ENCODE measurements around the gene KRT35. TPM values are rescaled to one million over a fixed set of nuclear protein-coding genes. Genes with fewer than 3 reads are reported as not detected.

KRT35 gene
- total and polyA plus RNA-seq, 10 of the 15 experiments (the other 5 are each of a cell fraction or from before 2014, with no cell fraction given), result not detected

DNA sequence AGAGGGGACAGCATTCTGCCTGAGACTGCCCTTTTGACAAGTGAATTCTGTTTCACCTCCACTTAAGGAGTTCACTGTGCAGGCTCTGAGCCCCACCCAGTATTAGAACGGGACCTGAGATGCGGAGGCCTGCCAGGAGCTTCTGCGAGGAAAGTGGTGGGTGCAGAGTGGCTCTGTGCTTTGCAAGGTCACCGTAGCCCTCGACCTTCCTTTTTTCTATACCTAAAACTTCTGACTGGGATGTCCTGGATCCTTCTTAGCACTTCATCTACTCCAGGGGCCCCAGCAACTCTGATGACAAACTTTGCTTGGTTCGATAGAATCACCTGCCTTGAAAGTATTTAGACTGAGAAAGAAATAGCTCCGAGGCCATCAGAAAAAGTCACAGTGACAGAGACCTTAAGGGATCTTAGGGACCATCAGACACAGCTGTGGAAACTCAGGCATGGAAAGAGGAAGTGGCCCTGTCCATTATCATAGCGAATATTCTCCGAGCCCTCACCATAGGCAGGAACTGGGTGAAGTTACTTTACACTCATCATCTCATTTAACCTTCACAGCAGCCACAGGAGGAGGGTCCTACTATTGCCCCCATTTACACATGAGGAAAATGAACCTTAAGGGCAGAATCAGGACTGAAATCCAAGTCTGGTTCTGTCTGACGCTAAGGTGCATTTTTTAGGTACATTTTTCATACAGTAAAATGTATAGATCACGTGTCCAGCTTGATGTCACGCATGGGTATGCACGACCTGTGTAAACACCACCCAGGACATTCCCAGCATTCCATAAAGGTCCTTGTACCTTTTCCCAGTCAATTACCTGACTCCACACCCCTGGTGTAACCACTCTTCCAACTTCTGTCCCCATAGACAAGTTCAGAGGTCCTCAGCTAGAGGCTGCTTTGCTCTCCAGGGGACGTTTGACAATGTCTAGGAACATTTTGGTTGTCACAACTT, 25.1 kb upstream of the KRT35 start:
- Histone ChIP-seq H3K4me2 (ENCODE audit: control insufficient read depth, insufficient read depth) (no peak overlapping the region), H4K20me1 (ENCODE audit: control insufficient read depth, insufficient read depth) (no peaks in the 10 kb centered on the region), H3K9ac (ENCODE audit: control insufficient read depth, insufficient read depth, low read length) (no peak overlapping the region), H3K9me3 (replicated peaks; ENCODE audit: control insufficient read depth, insufficient read depth, low read length) (no peaks in the 10 kb centered on the region), H3K79me2 (ENCODE audit: control insufficient read depth, insufficient read depth, low read length) (no peaks in the 10 kb centered on the region), H3K4me1 (ENCODE audit: control insufficient read depth, insufficient read depth, low read length) (no peaks in the 10 kb centered on the region), H3K27me3 (replicated peaks in 1 of 2; ENCODE audit: control insufficient read depth in 2 of 2, insufficient read depth in 2 of 2, low read length in 1 of 2) (peaks cover 1 to 8% of the 10 kb centered on the region in 2 experiments; a peak in 2 of 4 replicates), H3K4me3 (no peak overlapping the region), H3K27ac (ENCODE audit: control insufficient read depth, insufficient read depth) (no peak overlapping the region), H2AFZ (ENCODE audit: control insufficient read depth, low read depth, low read length) (no peak overlapping the region), H3K36me3 (ENCODE audit: control insufficient read depth in 2 of 2, insufficient read depth in 2 of 2, low read length in 1 of 2) (no peaks in the 10 kb centered on the region)
- 21% methylated on average over 14 of the region's 14 CpGs for WGBS (ENCODE audit: insufficient coverage, insufficient replicate concordance, low lambda C conversion rate, missing lambda C conversion rate)
- no TSS peak for BruUV-seq (replicated peaks)
- SMC1A ChIA-PET (ENCODE audit: uncharacterized antibody, unreplicated experiment), result no interaction called here
- ATAC-seq (peak; percentile 31; the same call in 2 of the 3 replicates), FAIRE-seq (no peak), DNase-seq (ENCODE audit: low read depth, low spot score) (no peak)
- RAD21 ChIA-PET (ENCODE audit: unreplicated experiment), result no interaction called here
- TF ChIP-seq TAF1 (IDR thresholded peaks at IDR 0.05; ENCODE audit: borderline replicate concordance, low read depth, low read length) (no peak), JUNB (IDR thresholded peaks at IDR 0.05) (0 out of 2 replicates have a peak, but pooled peaks have one; percentile 23), SPI1 (IDR thresholded peaks at IDR 0.05; ENCODE audit: borderline replicate concordance, insufficient read depth, low read depth, low read length) (peak; percentile 83), POU2F2 (IDR thresholded peaks at IDR 0.05; ENCODE audit: borderline replicate concordance, low read depth, low read length) (no peak)
- CTCF ChIA-PET, result no interaction called here
- in situ Hi-C loops (cut with MboI), result no loop called here
- POLR2A ChIA-PET, result no interaction called here
- intact Hi-C loops (cut with micrococcal nuclease; ENCODE audit: unreplicated experiment), result no loop called here

DNA sequence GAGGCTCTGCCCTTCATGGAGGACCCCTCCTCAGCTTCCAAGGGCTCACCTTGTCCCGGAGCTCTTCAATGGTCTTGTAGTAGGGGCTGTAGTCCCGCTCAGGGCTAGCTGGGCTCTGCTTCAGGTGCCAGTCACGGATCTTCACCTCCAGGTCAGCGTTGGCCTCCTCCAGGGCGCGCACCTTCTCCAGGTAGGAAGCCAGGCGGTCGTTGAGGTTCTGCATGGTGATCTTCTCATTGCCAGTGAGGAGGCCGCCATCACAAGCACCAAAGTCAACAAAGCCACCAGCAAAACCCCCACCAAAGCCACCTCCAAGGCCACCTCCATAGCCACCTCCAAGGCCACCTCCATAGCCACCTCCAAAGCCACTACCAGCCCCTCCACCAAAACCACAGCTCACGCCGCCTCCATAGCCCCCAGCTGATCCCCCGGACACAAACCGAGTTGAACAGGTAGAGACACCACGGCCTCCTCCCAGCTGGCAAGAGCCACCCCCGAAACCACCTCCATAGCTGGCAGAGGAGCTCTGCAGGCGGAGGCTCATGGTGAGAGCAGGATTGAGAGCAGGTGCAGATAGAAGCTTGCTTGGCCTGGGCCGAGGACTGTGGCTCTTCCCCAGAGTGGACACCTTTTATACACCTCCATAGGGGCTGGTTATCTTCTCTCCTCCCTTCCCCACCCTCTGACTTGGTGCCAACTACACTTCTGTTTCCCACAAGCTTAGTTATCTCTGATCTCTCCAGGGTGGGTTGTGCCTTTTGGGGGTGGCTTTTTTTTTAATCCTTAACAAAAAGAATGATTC, 24.3 kb upstream of the KRT35 start, which contains the start of gene KRT13:
Gene KRT13, minus strand, starts transcription at position 606 of the 802 bp plus-strand sequence. Its CDS starts 62 bp downstream, at position 544.
- H3K27me3 ChIP-seq (replicated peaks in 1 of 2; ENCODE audit: control insufficient read depth in 2 of 2, insufficient read depth in 2 of 2, low read length in 1 of 2), result peaks cover 0 to 8% of the 10 kb centered on the region in 2 experiments; a peak in 2 of 4 replicates
- no TSS peak for BruUV-seq (replicated peaks)
- H3K79me2 ChIP-seq (ENCODE audit: control insufficient read depth, insufficient read depth, low read length), result no peaks in the 10 kb centered on the region
- WGBS (ENCODE audit: insufficient coverage, insufficient replicate concordance, low lambda C conversion rate, missing lambda C conversion rate), result 28% methylated on average over 17 of the region's 17 CpGs
- no peak for DNase-seq (ENCODE audit: low read depth, low spot score)
- H3K27ac ChIP-seq (ENCODE audit: control insufficient read depth, insufficient read depth), result no peak within 1 kb of the TSS
- no peak within 1 kb of the TSS for H3K4me3 ChIP-seq
- CTCF ChIA-PET, result no interaction called here
- RAD21 ChIA-PET (ENCODE audit: unreplicated experiment), result no interaction called here
- SMC1A ChIA-PET (ENCODE audit: uncharacterized antibody, unreplicated experiment), result no interaction called here
- H4K20me1 ChIP-seq (ENCODE audit: control insufficient read depth, insufficient read depth), result no peaks in the 10 kb centered on the region
- intact Hi-C loops (cut with micrococcal nuclease; ENCODE audit: unreplicated experiment), result no loop called here
- H3K36me3 ChIP-seq (ENCODE audit: control insufficient read depth in 2 of 2, insufficient read depth in 2 of 2, low read length in 1 of 2), result no peaks in the 10 kb centered on the region
- POLR2A ChIA-PET, result no interaction called here
- ATAC-seq, result no peak
- no peak within 1 kb of the TSS for H3K4me2 ChIP-seq (ENCODE audit: control insufficient read depth, insufficient read depth)
- H3K9ac ChIP-seq (ENCODE audit: control insufficient read depth, insufficient read depth, low read length), result no peak within 1 kb of the TSS
- H3K9me3 ChIP-seq (replicated peaks; ENCODE audit: control insufficient read depth, insufficient read depth, low read length), result no peaks in the 10 kb centered on the region
- in situ Hi-C loops (cut with MboI), result no loop called here
- no peak within 1 kb of the TSS for H2AFZ ChIP-seq (ENCODE audit: control insufficient read depth, low read depth, low read length)
- H3K4me1 ChIP-seq (ENCODE audit: control insufficient read depth, insufficient read depth, low read length), result no peaks in the 10 kb centered on the region
- FAIRE-seq, result no peak
- TF ChIP-seq, protein P1, sequence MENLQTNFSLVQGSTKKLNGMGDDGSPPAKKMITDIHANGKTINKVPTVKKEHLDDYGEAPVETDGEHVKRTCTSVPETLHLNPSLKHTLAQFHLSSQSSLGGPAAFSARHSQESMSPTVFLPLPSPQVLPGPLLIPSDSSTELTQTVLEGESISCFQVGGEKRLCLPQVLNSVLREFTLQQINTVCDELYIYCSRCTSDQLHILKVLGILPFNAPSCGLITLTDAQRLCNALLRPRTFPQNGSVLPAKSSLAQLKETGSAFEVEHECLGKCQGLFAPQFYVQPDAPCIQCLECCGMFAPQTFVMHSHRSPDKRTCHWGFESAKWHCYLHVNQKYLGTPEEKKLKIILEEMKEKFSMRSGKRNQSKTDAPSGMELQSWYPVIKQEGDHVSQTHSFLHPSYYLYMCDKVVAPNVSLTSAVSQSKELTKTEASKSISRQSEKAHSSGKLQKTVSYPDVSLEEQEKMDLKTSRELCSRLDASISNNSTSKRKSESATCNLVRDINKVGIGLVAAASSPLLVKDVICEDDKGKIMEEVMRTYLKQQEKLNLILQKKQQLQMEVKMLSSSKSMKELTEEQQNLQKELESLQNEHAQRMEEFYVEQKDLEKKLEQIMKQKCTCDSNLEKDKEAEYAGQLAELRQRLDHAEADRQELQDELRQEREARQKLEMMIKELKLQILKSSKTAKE (IDR thresholded peaks at IDR 0.05; ENCODE audit: low read depth, poor library complexity, severe bottlenecking), result no peak
- TF ChIP-seq ZNF622 (IDR thresholded peaks at IDR 0.05) (no peak), ZNF24 (IDR thresholded peaks at IDR 0.05) (no peak), LARP7 (IDR thresholded peaks at IDR 0.05) (no peak), CREM (IDR thresholded peaks at IDR 0.05; ENCODE audit: low read depth) (no peak)
- TF ChIP-seq, protein P2, sequence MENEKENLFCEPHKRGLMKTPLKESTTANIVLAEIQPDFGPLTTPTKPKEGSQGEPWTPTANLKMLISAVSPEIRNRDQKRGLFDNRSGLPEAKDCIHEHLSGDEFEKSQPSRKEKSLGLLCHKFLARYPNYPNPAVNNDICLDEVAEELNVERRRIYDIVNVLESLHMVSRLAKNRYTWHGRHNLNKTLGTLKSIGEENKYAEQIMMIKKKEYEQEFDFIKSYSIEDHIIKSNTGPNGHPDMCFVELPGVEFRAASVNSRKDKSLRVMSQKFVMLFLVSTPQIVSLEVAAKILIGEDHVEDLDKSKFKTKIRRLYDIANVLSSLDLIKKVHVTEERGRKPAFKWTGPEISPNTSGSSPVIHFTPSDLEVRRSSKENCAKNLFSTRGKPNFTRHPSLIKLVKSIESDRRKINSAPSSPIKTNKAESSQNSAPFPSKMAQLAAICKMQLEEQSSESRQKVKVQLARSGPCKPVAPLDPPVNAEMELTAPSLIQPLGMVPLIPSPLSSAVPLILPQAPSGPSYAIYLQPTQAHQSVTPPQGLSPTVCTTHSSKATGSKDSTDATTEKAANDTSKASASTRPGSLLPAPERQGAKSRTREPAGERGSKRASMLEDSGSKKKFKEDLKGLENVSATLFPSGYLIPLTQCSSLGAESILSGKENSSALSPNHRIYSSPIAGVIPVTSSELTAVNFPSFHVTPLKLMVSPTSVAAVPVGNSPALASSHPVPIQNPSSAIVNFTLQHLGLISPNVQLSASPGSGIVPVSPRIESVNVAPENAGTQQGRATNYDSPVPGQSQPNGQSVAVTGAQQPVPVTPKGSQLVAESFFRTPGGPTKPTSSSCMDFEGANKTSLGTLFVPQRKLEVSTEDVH (IDR thresholded peaks at IDR 0.05; ENCODE audit: low read depth, partially characterized antibody), result no peak

All from GM12878 (cell line).